GM18526 (cell line): ENCODE results near the gene NRSN1.

Experiments used
- POLR2A ChIP-seq: IDR thresholded peaks from 3 replicates; pipeline ENCODE4 v1.6.1; 2011; ENCODE audit not compliant: insufficient read length; ENCODE audit errors: extremely low read depth

The NRSN1 gene

GRCh38 chr6:24125980-24126379 lies at the start of gene NRSN1:
Gene NRSN1, plus strand, starts transcription at chr6:24126215. Its CDS starts 8,113 bp downstream, at chr6:24134328.
- no peak for TF ChIP-seq POLR2A

- TF ChIP-seq POLR2A = no peak
Measured at GRCh38 chr6:24078200-24078599, 47.8 kb upstream of the NRSN1 start.

GRCh38 chr6:24079076-24079475 lies 46.9 kb upstream of the NRSN1 start:
- no peak for TF ChIP-seq POLR2A

- TF ChIP-seq POLR2A = no peak
Measured at GRCh38 chr6:24080711-24081110, 45.3 kb upstream of the NRSN1 start.

- no peak for TF ChIP-seq POLR2A
Measured at GRCh38 chr6:24089736-24090135, 36.3 kb upstream of the NRSN1 start.

- no peak for TF ChIP-seq POLR2A
Measured at GRCh38 chr6:24092407-24092806, 33.6 kb upstream of the NRSN1 start.

GRCh38 chr6:24093381-24093780 lies 32.6 kb upstream of the NRSN1 start:
- TF ChIP-seq POLR2A = no peak

- TF ChIP-seq POLR2A = no peak
Measured at GRCh38 chr6:24099181-24099580, 26.8 kb upstream of the NRSN1 start.

GRCh38 chr6:24100024-24100769 lies 25.8 kb upstream of the NRSN1 start:
- TF ChIP-seq POLR2A = no peak

GRCh38 chr6:24100770-24101155 lies 25.3 kb upstream of the NRSN1 start:
- TF ChIP-seq POLR2A = no peak

GRCh38 chr6:24105191-24105590 lies 20.8 kb upstream of the NRSN1 start:
- no peak for TF ChIP-seq POLR2A

- no peak for TF ChIP-seq POLR2A
Measured at GRCh38 chr6:24106291-24106690, 19.7 kb upstream of the NRSN1 start.

- TF ChIP-seq POLR2A = no peak
Measured at GRCh38 chr6:24107294-24107693, 18.7 kb upstream of the NRSN1 start.

- no peak for TF ChIP-seq POLR2A
Measured at GRCh38 chr6:24108056-24108455, 18.0 kb upstream of the NRSN1 start.

- no peak for TF ChIP-seq POLR2A
Measured at GRCh38 chr6:24110417-24110816, 15.6 kb upstream of the NRSN1 start.

- no peak for TF ChIP-seq POLR2A
Measured at GRCh38 chr6:24113891-24114290, 12.1 kb upstream of the NRSN1 start.

GRCh38 chr6:24117021-24117420 lies 9.0 kb upstream of the NRSN1 start:
- no peak for TF ChIP-seq POLR2A
